Smooth muscle cell (in vitro differentiated cells): Measurements from ENCODE around the gene SLK. TPM values are rescaled to one million over a fixed set of nuclear protein-coding genes. Genes with fewer than 3 reads are reported as not detected.
A peak's percentile ranks its signal among the peaks of the same experiment; 100 is the strongest.

Experiments
- DNase-seq: peaks from one replicate; lab custom pipeline; 2025; ENCODE audit not compliant: unreplicated experiment; lab: John Stamatoyannopoulos, UW
- H2AFZ ChIP-seq: fragments of 200-600 bp; sonication (generic); 2 replicates; pipeline ENCODE4 v1.6.0; 2016; ENCODE audit warnings: antibody characterized with exemption, low read depth, mild to moderate bottlenecking
- H3F3A ChIP-seq: fragments of 200-600 bp; sonication (generic); 2 replicates; pipeline ENCODE4 v1.6.0; 2017; ENCODE audit warnings: antibody characterized with exemption, low read depth
- H3K27ac ChIP-seq: fragments of 200-600 bp; sonication (generic); 2 replicates; pipeline ENCODE4 v1.5.1; 2016; ENCODE audit warnings: low read depth, mild to moderate bottlenecking
- H3K27me3 ChIP-seq: fragments of 200-600 bp; sonication (generic); 2 replicates; pipeline ENCODE4 v1.6.1; 2016; ENCODE audit warnings: low read depth, mild to moderate bottlenecking
- H3K36me3 ChIP-seq: fragments of 200-600 bp; sonication (generic); 2 replicates; pipeline ENCODE4 v1.5.1; 2016; ENCODE audit warnings: low read depth
- H3K4me1 ChIP-seq: fragments of 200-600 bp; sonication (generic); 2 replicates; pipeline ENCODE4 v1.5.1; 2016; ENCODE audit warnings: low read depth
- H3K4me2 ChIP-seq: fragments of 200-600 bp; sonication (generic); 2 replicates; pipeline ENCODE4 v1.6.0; 2016; ENCODE audit warnings: mild to moderate bottlenecking
- H3K4me3 ChIP-seq: fragments of 200-600 bp; sonication (generic); 2 replicates; pipeline ENCODE4 v1.5.1; 2016; ENCODE audit warnings: mild to moderate bottlenecking
- H3K79me2 ChIP-seq: fragments of 200-600 bp; sonication (generic); 2 replicates; pipeline ENCODE4 v1.6.0; 2016; ENCODE audit warnings: low read depth, mild to moderate bottlenecking
- H3K9ac ChIP-seq: fragments of 200-600 bp; sonication (generic); 2 replicates; pipeline ENCODE4 v1.6.0; 2016; ENCODE audit warnings: low read depth
- H3K9me3 ChIP-seq: fragments of 200-600 bp; sonication (generic); replicated peaks from 2 replicates; pipeline ENCODE4 v1.5.1; 2016; ENCODE audit warnings: low read depth
- H4K20me1 ChIP-seq: fragments of 200-600 bp; sonication (generic); 2 replicates; pipeline ENCODE4 v1.6.0; 2016; ENCODE audit warnings: low read depth
- CTCF ChIP-seq: fragments of 200-600 bp; sonication (generic); IDR thresholded peaks from 2 replicates; pipeline ENCODE4 v1.5.1; 2017; ENCODE audit warnings: borderline replicate concordance, mild to moderate bottlenecking, antibody characterized with exemption; ENCODE audit not compliant: insufficient read depth, poor library complexity, severe bottlenecking
- WGBS: methylation state at CpG from one replicate; pipeline ENCODE4 v1.1.7; 2016; ENCODE audit warnings: low lambda C conversion rate; 5-methylcytosine and 5-hydroxymethylcytosine counted together
- polyA plus RNA-seq: library from polyadenylated mRNA; unstranded; fragments of >200 nt; fragmentation: Nextera tagmentation; extraction: Ambion mirVana; gene quantifications from 2 replicates; pipeline ENCODE4 v1.2.1, GENCODE V29; 2016
- total RNA-seq: library from RNA; depleted of rRNA; stranded (reverse); fragments of >200 nt; gene quantifications from 2 replicates; pipeline ENCODE4 v1.2.3, GENCODE V29; 2014

The SLK gene
- total and polyA plus RNA-seq, 2 experiments from 2014 or later = 15.5 to 45.7 TPM

- TF ChIP-seq CTCF = no peak
Measured at GRCh38 chr10:103968441-103969391, 1.8 kb downstream of the SLK start.

GRCh38 chr10:103969436-103969835 lies 2.5 kb downstream of the SLK start:
- 56% methylated on average over 4 of the region's 4 CpGs for WGBS
- no peaks in the 10 kb centered on the region for H3K36me3 ChIP-seq
- H3K4me3 ChIP-seq = peak overlapping the region; percentile 94
- peak overlapping the region; percentile 21 for H3K9ac ChIP-seq
- no peaks in the 10 kb centered on the region for H3K9me3 ChIP-seq
- peaks cover 26% of the 10 kb centered on the region for H3K4me1 ChIP-seq
- H3K4me2 ChIP-seq = peak overlapping the region; percentile 100
- DNase-seq = no peak
- peaks cover 64% of the 10 kb centered on the region for H4K20me1 ChIP-seq
- TF ChIP-seq CTCF = no peak
- no peak overlapping the region for H2AFZ ChIP-seq
- H3K79me2 ChIP-seq = peaks cover 66% of the 10 kb centered on the region
- no peak overlapping the region for H3K27ac ChIP-seq
- no peaks in the 10 kb centered on the region for H3K27me3 ChIP-seq
- no peaks in the 10 kb centered on the region for H3F3A ChIP-seq

More at GRCh38 chr10:103968441-103969391, 1.8 kb downstream of the SLK start:
- no peak for DNase-seq
- Histone ChIP-seq H3K4me2 (peak overlapping the region; percentile 100), H3K79me2 (peaks cover 62% of the 10 kb centered on the region), H3F3A (no peaks in the 10 kb centered on the region), H3K27me3 (no peaks in the 10 kb centered on the region), H3K27ac (no peak overlapping the region), H4K20me1 (peaks cover 59% of the 10 kb centered on the region), H3K36me3 (no peaks in the 10 kb centered on the region), H3K4me1 (peaks cover 26% of the 10 kb centered on the region), H2AFZ (no peak overlapping the region), H3K9me3 (no peaks in the 10 kb centered on the region), H3K4me3 (peak overlapping the region; percentile 94), H3K9ac (peak overlapping the region; percentile 94)
- WGBS = 81% methylated on average over 23 of the region's 23 CpGs

- Histone ChIP-seq H3K27ac (no peak overlapping the region), H3K36me3 (no peaks in the 10 kb centered on the region), H3K79me2 (peaks cover 69% of the 10 kb centered on the region), H3K27me3 (no peaks in the 10 kb centered on the region), H3K9me3 (no peaks in the 10 kb centered on the region), H3F3A (no peaks in the 10 kb centered on the region), H3K4me1 (peaks cover 26% of the 10 kb centered on the region), H3K4me2 (peak overlapping the region; percentile 100), H4K20me1 (peaks cover 67% of the 10 kb centered on the region), H2AFZ (no peak overlapping the region), H3K4me3 (peak overlapping the region; percentile 94), H3K9ac (peak overlapping the region; percentile 21)
- no peak for TF ChIP-seq CTCF
- WGBS = 86% methylated on average over 2 of the region's 2 CpGs
- no peak for DNase-seq
Measured at GRCh38 chr10:103969857-103970627, 3.1 kb downstream of the SLK start.
